IMR-90 (cell line): ENCODE results near the gene MICAL2. TPM values are rescaled to one million over a fixed set of nuclear protein-coding genes. Genes with fewer than 3 reads are reported as not detected.

Source experiments
- ATAC-seq: fragments of 200-7000 bp; cut with Tn5 transposase; 2 replicates; pipeline ENCODE4 v1.9.1; 2020; ENCODE audit warnings: low read depth, mild to moderate bottlenecking, moderate library complexity
- BruUV-seq: library from RNA; stranded (reverse); fragments of 400-500 nt; replicated peaks from 2 replicates; lab custom pipeline; 2021; lab: Mats Ljungman, UMichigan
- CTCF ChIA-PET: fragments of 300-600 bp; formaldehyde crosslinking; extraction: SDS; loops from one replicate; lab custom pipeline; 2021; ENCODE audit warnings: antibody characterized with exemption; lab: Yijun Ruan, JAX
- POLR2A ChIA-PET: fragments of 300-600 bp; sonication (Branson Sonifier 250); formaldehyde crosslinking; loops from one replicate; lab custom pipeline; 2022; ENCODE audit warnings: antibody characterized with exemption; ENCODE audit not compliant: unreplicated experiment; lab: Charles Lee
- DNase-seq: peaks from one replicate; pipeline ENCODE4 v3.0.0; 2013
- H2AFZ ChIP-seq: replicated peaks from 2 replicates; pipeline ENCODE3; 2013; ENCODE audit warnings: low read length, mild to moderate bottlenecking; ENCODE audit not compliant: poor library complexity
- H2AK5ac ChIP-seq: 2 replicates; pipeline ENCODE4 v1.6.1; 2013; ENCODE audit warnings: low read depth, low read length, inconsistent platforms
- H2AK9ac ChIP-seq: replicated peaks from 2 replicates; pipeline ENCODE3; 2013; ENCODE audit warnings: mild to moderate bottlenecking, low read depth, low read length, moderate library complexity; ENCODE audit not compliant: poor library complexity
- H2BK120ac ChIP-seq: 2 replicates; pipeline ENCODE4 v1.6.1; 2013; ENCODE audit warnings: low read depth, low read length, inconsistent platforms
- H2BK15ac ChIP-seq: 3 replicates; pipeline ENCODE4 v1.6.1; 2013; ENCODE audit warnings: low read depth, low read length, inconsistent platforms
- H2BK20ac ChIP-seq: 2 replicates; pipeline ENCODE4 v1.6.1; 2013; ENCODE audit warnings: low read depth, mild to moderate bottlenecking, inconsistent platforms, low read length, moderate library complexity
- H2BK5ac ChIP-seq: 2 replicates; pipeline ENCODE4 v1.6.1; 2013; ENCODE audit warnings: mild to moderate bottlenecking, low read depth, low read length, inconsistent platforms; ENCODE audit not compliant: poor library complexity, severe bottlenecking
- H3K14ac ChIP-seq: replicated peaks from 2 replicates; pipeline ENCODE4 v1.6.1; 2013; ENCODE audit warnings: low read depth, low read length, inconsistent platforms
- H3K18ac ChIP-seq: 2 replicates; pipeline ENCODE4 v1.6.1; 2013; ENCODE audit warnings: low read depth, low read length, control low read depth
- H3K23ac ChIP-seq: 2 replicates; pipeline ENCODE4 v1.6.1; 2013; ENCODE audit warnings: low read depth, low read length, inconsistent platforms
- H3K27ac ChIP-seq: 2 replicates; pipeline ENCODE4 v1.5.1; 2013; ENCODE audit warnings: mild to moderate bottlenecking, control low read depth, low read length; ENCODE audit not compliant: insufficient read depth
- H3K27me3 ChIP-seq: 2 replicates; pipeline ENCODE4 v1.6.1; 2013; ENCODE audit warnings: low read length; ENCODE audit not compliant: control insufficient read depth, insufficient read depth
- H3K36me3 ChIP-seq: 2 replicates; pipeline ENCODE4 v1.6.1; 2013; ENCODE audit warnings: low read length, mixed read lengths; ENCODE audit not compliant: control insufficient read depth, insufficient read depth
- H3K4ac ChIP-seq: 2 replicates; pipeline ENCODE4 v1.6.1; 2013; ENCODE audit warnings: low read depth, low read length, inconsistent platforms
- H3K4me1 ChIP-seq: 2 replicates; pipeline ENCODE4 v1.6.1; 2013; ENCODE audit warnings: low read length, mixed read lengths; ENCODE audit not compliant: control insufficient read depth, insufficient read depth
- H3K4me2 ChIP-seq: 2 replicates; pipeline ENCODE4 v1.6.1; 2013; ENCODE audit warnings: low read depth, mild to moderate bottlenecking, control low read depth, low read length, moderate library complexity
- H3K4me3 ChIP-seq: 2 replicates; pipeline ENCODE4 v1.5.1; 2013; ENCODE audit warnings: low read depth, mild to moderate bottlenecking, control low read depth, low read length, moderate library complexity; ENCODE audit not compliant: insufficient read depth
- H3K56ac ChIP-seq: 2 replicates; pipeline ENCODE4 v1.6.1; 2013; ENCODE audit warnings: low read length, inconsistent platforms; ENCODE audit not compliant: insufficient read depth; ENCODE audit errors: extremely low read depth
- H3K79me1 ChIP-seq, 2 experiments: 2 replicates each; pipeline ENCODE4 v1.6.1; 2013; ENCODE audit warnings: low read length in 2 of 2, inconsistent platforms in 1 of 2, low read depth in 1 of 2
- H3K9ac ChIP-seq: 2 replicates; pipeline ENCODE4 v1.6.1; 2013; ENCODE audit warnings: low read depth, low read length, control low read depth
- H3K9me1 ChIP-seq: 2 replicates; pipeline ENCODE4 v1.6.1; 2013; ENCODE audit warnings: low read length, inconsistent platforms; ENCODE audit not compliant: insufficient read depth
- H3K9me3 ChIP-seq: 2 replicates; pipeline ENCODE4 v1.6.1; 2013; ENCODE audit warnings: low read length; ENCODE audit not compliant: control insufficient read depth, insufficient read depth
- H4K20me1 ChIP-seq: 2 replicates; pipeline ENCODE4 v1.6.1; 2013; ENCODE audit warnings: low read length, inconsistent platforms; ENCODE audit not compliant: insufficient read depth
- H4K5ac ChIP-seq: 2 replicates; pipeline ENCODE4 v1.6.1; 2013; ENCODE audit warnings: mild to moderate bottlenecking, low read depth, low read length, control low read depth
- H4K8ac ChIP-seq, 2 experiments: 2 replicates each; pipeline ENCODE4 v1.6.1; 2013; ENCODE audit warnings: low read depth in 2 of 2, low read length in 2 of 2, control low read depth in 1 of 2, inconsistent platforms in 1 of 2
- H4K91ac ChIP-seq: 2 replicates; pipeline ENCODE4 v1.6.1; 2013; ENCODE audit warnings: low read depth, low read length, inconsistent platforms; ENCODE audit not compliant: insufficient read depth
- MAFK ChIP-seq: IDR thresholded peaks from 2 replicates; pipeline ENCODE4 v1.6.1; 2012; ENCODE audit warnings: low read depth, low read length, improper control_type of control experiment
- RCOR1 ChIP-seq: IDR thresholded peaks from 2 replicates; pipeline ENCODE4 v1.6.1; 2012; ENCODE audit warnings: mild to moderate bottlenecking, low read length, improper control_type of control experiment; ENCODE audit not compliant: insufficient replicate concordance
- RFX5 ChIP-seq: IDR thresholded peaks from 2 replicates; pipeline ENCODE4 v1.8.0; 2012; ENCODE audit warnings: low read depth, mild to moderate bottlenecking, low read length, moderate library complexity
- WGBS, 2 experiments: methylation state at CpG; one replicate each; pipeline versions ENCODE4 v1.1.5 to v1.1.7; 2013; ENCODE audit warnings: missing lambda C conversion rate in 2 of 2; ENCODE audit not compliant: insufficient read length in 1 of 2; ENCODE audit errors: extremely low coverage in 2 of 2; 5-methylcytosine and 5-hydroxymethylcytosine counted together
- dilution Hi-C: fragments of 300-500 bp; cut with HindIII; formaldehyde crosslinking; loops from one replicate; pipeline ENCODE4 v1.14.3; 2018; ENCODE audit warnings: low sequenced_read_pairs; ENCODE audit not compliant: unreplicated experiment
- in situ Hi-C: fragments of 300-500 bp; cut with MboI; formaldehyde crosslinking; loops from 3 replicates; pipeline ENCODE4 v1.14.3; 2019; ENCODE audit warnings: low sequenced_read_pairs, inconsistent platforms, mixed read lengths
- intact Hi-C: fragments of 100-400 bp; cut with micrococcal nuclease; formaldehyde crosslinking; loops from 2 replicates; pipeline ENCODE4 v1.10.0; 2022
- polyA plus RNA-seq, 3 experiments: library from polyadenylated mRNA; depleted of rRNA; stranded (reverse); fragments of >200 nt; gene quantifications; 2 replicates each; pipeline ENCODE4 v1.2.3, GENCODE V29; 2012; ENCODE audit warnings: low replicate concordance in 1 of 3
- total RNA-seq: library from RNA; depleted of rRNA; stranded (reverse); fragments of >200 nt; gene quantifications from 2 replicates; pipeline ENCODE4 v1.2.3, GENCODE V29; 2012

MICAL2 gene
- total and polyA plus RNA-seq, 2 of the 4 experiments (the other 2 are of a cell fraction) = 170 to 336 TPM

DNA sequence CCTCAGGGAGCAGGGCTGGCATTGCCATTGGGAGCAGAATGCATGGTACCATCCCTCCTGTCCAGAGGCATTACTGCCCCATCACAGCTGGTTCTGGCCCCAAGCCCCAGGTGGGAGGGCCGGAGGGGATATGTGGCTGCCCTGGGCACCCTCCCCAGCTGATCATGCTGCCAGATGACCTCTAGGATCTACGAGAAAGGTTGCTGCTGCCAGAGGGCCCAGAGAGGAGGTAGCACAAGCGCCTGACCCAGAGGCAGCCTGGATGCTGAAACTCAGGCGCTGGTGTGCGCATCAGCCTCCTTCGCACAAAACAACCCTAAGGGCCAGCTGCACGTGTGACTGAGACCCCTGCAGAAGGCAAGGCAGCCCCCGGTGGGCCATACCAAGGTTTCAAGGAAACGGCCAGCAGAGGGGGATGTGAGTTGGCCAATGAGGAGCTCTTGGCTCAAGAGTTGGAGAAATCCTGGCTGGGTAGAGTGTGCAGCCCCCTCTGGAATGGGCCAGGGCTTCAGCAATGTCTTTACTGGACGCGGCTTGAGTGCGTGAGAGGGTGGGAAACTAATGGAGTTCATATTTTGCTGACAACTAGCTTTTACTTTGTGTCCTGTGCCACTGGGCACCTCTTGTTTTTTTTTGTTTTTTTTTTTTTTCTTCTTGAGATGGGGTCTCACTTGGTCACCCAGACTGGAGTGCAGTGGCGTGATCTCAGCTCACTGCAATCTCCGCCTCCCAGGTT, 178.7 kb downstream of the MICAL2 start:
- H3K36me3 ChIP-seq = no peaks in the 10 kb centered on the region
- H3K27ac ChIP-seq = peak overlapping the region; percentile 97
- peak overlapping the region; percentile 99 to 100; a peak in 3 of 4 replicates for H4K8ac ChIP-seq
- H3K4ac ChIP-seq = peak overlapping the region; percentile 100
- peak overlapping the region; percentile 88 for H2AFZ ChIP-seq
- dilution Hi-C loops (no loop called here), intact Hi-C loops (loop anchor here (1.0 to 5.0 kb wide), 12 partner anchors 30 to 673 kb away; partner anchors contain the start of genes PARVA and TEAD1), in situ Hi-C loops (loop anchor here (25.0 kb wide), 1 partner anchor 1252 kb away; no protein-coding TSS in a partner anchor)
- WGBS, 2 experiments = 80% methylated on average over 1 of the region's 14 CpGs; no CpG with 5 or more reads in 1 of the 2 experiments
- peak overlapping the region; percentile 99 for H2AK9ac ChIP-seq
- peak overlapping the region; percentile 78 for H3K18ac ChIP-seq
- H3K4me2 ChIP-seq = no peak overlapping the region
- no peak for DNase-seq
- H2BK5ac ChIP-seq = peak overlapping the region; percentile 100
- H2BK15ac ChIP-seq = peak overlapping the region; percentile 89; the same call in 2 of the 3 replicates
- ChIA-PET POLR2A (interaction anchor here (0.7 to 1.6 kb wide), 4 partner anchors 30 to 239 kb away, joined by 3 to 9 read pairs (median 5); partner anchors contain the start of gene PARVA), CTCF (interaction anchor here (0.6 to 2.8 kb wide), 18 partner anchors 9 to 1355 kb away, joined by 3 to 19 read pairs (median 4); no protein-coding TSS in a partner anchor)
- peak overlapping the region; percentile 46 for H3K9ac ChIP-seq
- H3K4me3 ChIP-seq = no peak overlapping the region
- no peak for ATAC-seq
- TF ChIP-seq MAFK (peak; percentile 29; the same call in 1 of the 2 replicates), RCOR1 (no peak), RFX5 (no peak)
- peaks cover 31% of the 10 kb centered on the region for H3K4me1 ChIP-seq
- H4K91ac ChIP-seq = peak overlapping the region; percentile 100
- H2BK120ac ChIP-seq = peak overlapping the region; percentile 100
- H3K23ac ChIP-seq = peak overlapping the region; percentile 78; the same call in 1 of the 2 replicates
- H3K9me1 ChIP-seq = peaks cover 14% of the 10 kb centered on the region
- peaks cover 8 to 32% of the 10 kb centered on the region in 2 experiments; a peak in 3 of 4 replicates for H3K79me1 ChIP-seq
- H3K14ac ChIP-seq = peak overlapping the region; percentile 93
- no peaks in the 10 kb centered on the region for H3K9me3 ChIP-seq
- H2BK20ac ChIP-seq = peak overlapping the region; percentile 98
- no peaks in the 10 kb centered on the region for H3K27me3 ChIP-seq
- H4K20me1 ChIP-seq = peaks cover 3% of the 10 kb centered on the region; the same call in 1 of the 2 replicates
- BruUV-seq = no TSS peak
- peak overlapping the region; percentile 97; the same call in 1 of the 2 replicates for H3K56ac ChIP-seq
- H2AK5ac ChIP-seq = peak overlapping the region; percentile 98
- peak overlapping the region; percentile 90 for H4K5ac ChIP-seq
